Activated CD4-positive, alpha-beta memory T cell treated with anti-CD3 and anti-CD28 coated beads for 36 hours (primary cell): ENCODE measurements around the gene AFAP1. TPM values are rescaled to one million over a fixed set of nuclear protein-coding genes. Genes with fewer than 3 reads are reported as not detected.

Experiments used
- CTCF ChIA-PET: fragments of 350-600 bp; sonication (Branson Sonifier 250); formaldehyde crosslinking; loops from one replicate; lab custom pipeline; 2021; ENCODE audit warnings: antibody characterized with exemption, inconsistent platforms; lab: Charles Lee
- POLR2A ChIA-PET: fragments of 350-600 bp; sonication (Branson Sonifier 250); formaldehyde crosslinking; loops from one replicate; lab custom pipeline; 2021; ENCODE audit warnings: antibody characterized with exemption; lab: Charles Lee
- DNase-seq: peaks from one replicate; pipeline ENCODE4 v3.0.0-alpha.2; 2020
- H3K27ac Mint-ChIP-seq: one replicate; pipeline ENCODE4 v1.8.0; 2021; ENCODE audit warnings: mixed read lengths
- H3K27me3 Mint-ChIP-seq: one replicate; pipeline ENCODE4 v1.8.0; 2021; ENCODE audit warnings: mixed read lengths
- H3K36me3 Mint-ChIP-seq: one replicate; pipeline ENCODE4 v1.8.0; 2021; ENCODE audit warnings: mixed read lengths
- H3K4me1 Mint-ChIP-seq: one replicate; pipeline ENCODE4 v1.8.0; 2021; ENCODE audit warnings: low read depth, mixed read lengths
- H3K4me3 Mint-ChIP-seq: one replicate; pipeline ENCODE4 v1.8.0; 2021; ENCODE audit warnings: mild to moderate bottlenecking, mixed read lengths
- H3K9me3 Mint-ChIP-seq: one replicate; pipeline ENCODE4 v1.8.0; 2021; ENCODE audit warnings: mixed read lengths
- intact Hi-C: fragments of 100-400 bp; cut with micrococcal nuclease; formaldehyde crosslinking; loops from one replicate; pipeline ENCODE4 v1.15.1; 2023
- total RNA-seq, 2 experiments: library from RNA; stranded (reverse); gene quantifications; one replicate each; pipeline ENCODE4 v1.2.3, GENCODE V29; 2021

AFAP1 gene
- total RNA-seq, 2 experiments from 2014 or later, result 37.7 to 38.4 TPM

GRCh38 chr4:7831858-7832730 is 107.6 kb downstream of the AFAP1 start:
- POLR2A ChIA-PET, result interaction anchor here (0.6 to 2.3 kb wide), 6 partner anchors 23 to 138 kb away, joined by 3 to 6 read pairs (median 4); no protein-coding TSS in a partner anchor
- CTCF ChIA-PET, result interaction anchor here (0.6 to 3.8 kb wide), 9 partner anchors 10 to 108 kb away, joined by 3 to 30 read pairs (median 4); partner anchors contain the start of gene AFAP1
- H3K4me3 Mint-ChIP-seq, result peak overlapping the region; percentile 47
- intact Hi-C loops, result loop anchor here (1.0 kb wide), 3 partner anchors 25 to 182 kb away; no protein-coding TSS in a partner anchor
- peak; percentile 35 for DNase-seq
- peaks cover 16% of the 10 kb centered on the region for H3K9me3 Mint-ChIP-seq
- H3K36me3 Mint-ChIP-seq, result peaks cover 66% of the 10 kb centered on the region
- no peaks in the 10 kb centered on the region for H3K27me3 Mint-ChIP-seq
- H3K27ac Mint-ChIP-seq, result peak overlapping the region; percentile 93
- peaks cover 64% of the 10 kb centered on the region for H3K4me1 Mint-ChIP-seq

GRCh38 chr4:7831330-7831729 is 108.3 kb downstream of the AFAP1 start:
- ChIA-PET POLR2A (interaction anchor here (0.6 to 2.3 kb wide), 7 partner anchors 11 to 139 kb away, joined by 3 to 6 read pairs (median 3); no protein-coding TSS in a partner anchor), CTCF (interaction anchor here (0.6 to 3.8 kb wide), 10 partner anchors 11 to 108 kb away, joined by 3 to 30 read pairs (median 4); partner anchors contain the start of gene AFAP1)
- H3K9me3 Mint-ChIP-seq, result peaks cover 16% of the 10 kb centered on the region
- no peaks in the 10 kb centered on the region for H3K27me3 Mint-ChIP-seq
- H3K36me3 Mint-ChIP-seq, result peaks cover 70% of the 10 kb centered on the region
- intact Hi-C loops, result loop anchor here (1.0 kb wide), 3 partner anchors 26 to 181 kb away; no protein-coding TSS in a partner anchor
- peak overlapping the region; percentile 47 for H3K4me3 Mint-ChIP-seq
- peaks cover 70% of the 10 kb centered on the region for H3K4me1 Mint-ChIP-seq
- peak; percentile 78 for DNase-seq
- H3K27ac Mint-ChIP-seq, result peak overlapping the region; percentile 93

GRCh38 chr4:7830747-7831146 is 108.9 kb downstream of the AFAP1 start:
- intact Hi-C loops, result loop anchor here (1.0 kb wide), 3 partner anchors 27 to 180 kb away; no protein-coding TSS in a partner anchor
- POLR2A ChIA-PET, result interaction anchor here (1.2 to 2.3 kb wide), 2 partner anchors 12 to 24 kb away, joined by 3 to 6 read pairs; no protein-coding TSS in a partner anchor
- Mint-ChIP-seq H3K27ac (peak overlapping the region; percentile 93), H3K4me3 (peak overlapping the region; percentile 47), H3K9me3 (peaks cover 16% of the 10 kb centered on the region), H3K4me1 (peaks cover 72% of the 10 kb centered on the region), H3K27me3 (no peaks in the 10 kb centered on the region), H3K36me3 (peaks cover 69% of the 10 kb centered on the region)
- no peak for DNase-seq
- CTCF ChIA-PET, result interaction anchor here (0.8 to 3.8 kb wide), 9 partner anchors 11 to 109 kb away, joined by 3 to 30 read pairs (median 4); partner anchors contain the start of gene AFAP1

- intact Hi-C loops, result loop anchor here (2.0 to 5.0 kb wide), 4 partner anchors 17 to 612 kb away; partner anchors contain the start of genes ACOX3 and TRMT44
- CTCF ChIA-PET, result interaction anchor here (1.4 to 2.5 kb wide), 4 partner anchors 14 to 108 kb away, joined by 3 to 8 read pairs (median 5); no protein-coding TSS in a partner anchor
- Mint-ChIP-seq H3K9me3 (peaks cover 16% of the 10 kb centered on the region), H3K27me3 (no peaks in the 10 kb centered on the region), H3K36me3 (peaks cover 76% of the 10 kb centered on the region), H3K27ac (peak overlapping the region; percentile 90), H3K4me1 (peaks cover 72% of the 10 kb centered on the region), H3K4me3 (no peak overlapping the region)
- POLR2A ChIA-PET, result interaction anchor here (1.2 kb wide), 1 partner anchor 13 kb away, joined by 3 read pairs; no protein-coding TSS in a partner anchor
- DNase-seq, result no peak
These were observed 109.7 kb downstream of the AFAP1 start for GRCh38 chr4:7829652-7830580.

- peaks cover 68% of the 10 kb centered on the region for H3K4me1 Mint-ChIP-seq
- ChIA-PET CTCF (interaction anchor here (0.7 to 2.1 kb wide), 10 partner anchors 15 to 159 kb away, joined by 3 to 13 read pairs (median 6); no protein-coding TSS in a partner anchor), POLR2A (interaction anchor here (0.8 to 1.3 kb wide), 5 partner anchors 15 to 143 kb away, joined by 3 to 5 read pairs (median 3); partner anchors contain the start of gene AFAP1)
- H3K4me3 Mint-ChIP-seq, result peak overlapping the region; percentile 25
- intact Hi-C loops, result loop anchor here (1.0 to 5.0 kb wide), 5 partner anchors 16 to 613 kb away; partner anchors contain the start of genes ACOX3 and TRMT44
- H3K27ac Mint-ChIP-seq, result peak overlapping the region; percentile 90
- H3K36me3 Mint-ChIP-seq, result peaks cover 70% of the 10 kb centered on the region
- H3K27me3 Mint-ChIP-seq, result no peaks in the 10 kb centered on the region
- H3K9me3 Mint-ChIP-seq, result peaks cover 16% of the 10 kb centered on the region
- DNase-seq, result peak; percentile 20
These were observed 110.8 kb downstream of the AFAP1 start for GRCh38 chr4:7828793-7829301.

GRCh38 chr4:7828011-7828720 is 111.5 kb downstream of the AFAP1 start:
- Mint-ChIP-seq H3K9me3 (peaks cover 16% of the 10 kb centered on the region), H3K36me3 (peaks cover 71% of the 10 kb centered on the region), H3K4me3 (peak overlapping the region; percentile 25), H3K4me1 (peaks cover 69% of the 10 kb centered on the region), H3K27ac (peak overlapping the region; percentile 90), H3K27me3 (no peaks in the 10 kb centered on the region)
- intact Hi-C loops, result loop anchor here (1.0 to 5.0 kb wide), 5 partner anchors 15 to 614 kb away; partner anchors contain the start of genes ACOX3 and TRMT44
- ChIA-PET POLR2A (interaction anchor here (0.8 to 1.3 kb wide), 5 partner anchors 14 to 144 kb away, joined by 3 to 5 read pairs (median 3); partner anchors contain the start of gene AFAP1), CTCF (interaction anchor here (0.6 to 2.1 kb wide), 12 partner anchors 16 to 445 kb away, joined by 3 to 13 read pairs (median 5); no protein-coding TSS in a partner anchor)
- DNase-seq, result peak; percentile 84

GRCh38 chr4:7827566-7827965 is 112.1 kb downstream of the AFAP1 start:
- Mint-ChIP-seq H3K4me3 (no peak overlapping the region), H3K9me3 (peaks cover 14% of the 10 kb centered on the region), H3K27ac (peak overlapping the region; percentile 90), H3K27me3 (no peaks in the 10 kb centered on the region), H3K4me1 (peaks cover 63% of the 10 kb centered on the region), H3K36me3 (peaks cover 65% of the 10 kb centered on the region)
- no peak for DNase-seq
- CTCF ChIA-PET, result interaction anchor here (0.7 to 2.1 kb wide), 8 partner anchors 16 to 445 kb away, joined by 4 to 13 read pairs (median 6); no protein-coding TSS in a partner anchor
- intact Hi-C loops, result loop anchor here (5.0 kb wide), 1 partner anchor 615 kb away; the partner anchor contains the start of genes ACOX3 and TRMT44
- POLR2A ChIA-PET, result no interaction called here

GRCh38 chr4:7826909-7827306 is 112.8 kb downstream of the AFAP1 start:
- Mint-ChIP-seq H3K27ac (peak overlapping the region; percentile 57), H3K36me3 (peaks cover 59% of the 10 kb centered on the region), H3K4me3 (no peak overlapping the region), H3K4me1 (peaks cover 59% of the 10 kb centered on the region), H3K9me3 (peaks cover 14% of the 10 kb centered on the region), H3K27me3 (no peaks in the 10 kb centered on the region)
- ChIA-PET POLR2A (no interaction called here), CTCF (interaction anchor here (2.1 kb wide), 1 partner anchor 23 kb away, joined by 13 read pairs; no protein-coding TSS in a partner anchor)
- intact Hi-C loops, result loop anchor here (5.0 kb wide), 1 partner anchor 615 kb away; the partner anchor contains the start of genes ACOX3 and TRMT44
- no peak for DNase-seq

- Mint-ChIP-seq H3K27me3 (no peaks in the 10 kb centered on the region), H3K4me1 (peaks cover 59% of the 10 kb centered on the region), H3K27ac (peak overlapping the region; percentile 57), H3K9me3 (peaks cover 14% of the 10 kb centered on the region), H3K4me3 (no peak overlapping the region), H3K36me3 (peaks cover 54% of the 10 kb centered on the region)
- no peak for DNase-seq
- intact Hi-C loops, result loop anchor here (5.0 kb wide), 1 partner anchor 616 kb away; the partner anchor contains the start of genes ACOX3 and TRMT44
- ChIA-PET POLR2A (no interaction called here), CTCF (interaction anchor here (1.3 to 1.4 kb wide), 2 partner anchors 24 to 50 kb away, joined by 3 to 5 read pairs; no protein-coding TSS in a partner anchor)
These were observed 113.3 kb downstream of the AFAP1 start for GRCh38 chr4:7826176-7826908.
